GM12878 (cell line): ENCODE data around the gene ZDHHC14. TPM values are rescaled to one million over a fixed set of nuclear protein-coding genes. Genes with fewer than 3 reads are reported as not detected.

Experiments
- ESRRA ChIP-seq: IDR thresholded peaks from 2 replicates; pipeline ENCODE4 v1.6.1; 2012; ENCODE audit warnings: mild to moderate bottlenecking, low read length, improper control_type of control experiment
- MYC ChIP-seq: IDR thresholded peaks from 2 replicates; pipeline ENCODE4 v1.6.1; 2011; ENCODE audit warnings: mild to moderate bottlenecking, low read length, moderate library complexity, inconsistent platforms; ENCODE audit not compliant: insufficient read depth, insufficient replicate concordance, insufficient read length, severe bottlenecking
- NFIC ChIP-seq: IDR thresholded peaks from 2 replicates; pipeline ENCODE4 v1.6.1; 2012; ENCODE audit warnings: low read depth, mild to moderate bottlenecking, inconsistent platforms, low read length, moderate library complexity
- RBBP5 ChIP-seq: fragments of 200-600 bp; sonication (generic); conservative IDR thresholded peaks from 2 replicates; pipeline ENCODE4 v1.6.1; 2016
- polyA plus RNA-seq, 11 experiments: library from polyadenylated mRNA; depleted of rRNA in 4 of 11; unstranded in 6 of 11; stranded (reverse) in 5 of 11; fragments of >200 nt; fragmentation: Nextera tagmentation in 4 of 11; fragmentation: Illumina TruSeq in 1 of 11; extraction: Ambion mirVana in 4 of 11; extraction: Trizol in 1 of 11; gene quantifications; 1 replicate in 1 of 11; 2 replicates in 10 of 11; pipeline versions ENCODE4 v1.2.1 to v1.2.3, GENCODE V29; 2011 to 2016; ENCODE audit warnings: inconsistent platforms in 2 of 11, missing spikeins in 2 of 11, low read depth in 1 of 11
- total RNA-seq, 4 experiments: library from RNA; depleted of rRNA in 3 of 4; stranded (reverse); fragments of >200 nt in 3 of 4; fragmentation: Illumina TruSeq in 1 of 4; extraction: Trizol in 1 of 4; gene quantifications; 2 replicates each; pipeline versions ENCODE4 v1.2.1 to v1.2.3, GENCODE V29; 2013 to 2021
- TF ChIP-seq, protein P1 (sequence below): fragments of 150-350 bp; IDR thresholded peaks from 2 replicates; pipeline ENCODE4 v1.6.1; 2014; ENCODE audit warnings: mild to moderate bottlenecking, low read depth, low read length
- TF ChIP-seq, protein P2 (sequence below): IDR thresholded peaks from 2 replicates; pipeline ENCODE4 v1.6.1; 2011; ENCODE audit warnings: low read depth, mild to moderate bottlenecking, low read length, moderate library complexity, borderline replicate concordance; ENCODE audit errors: extremely low read depth
- TF ChIP-seq, protein P3 (sequence below): fragments of 450-650 bp; IDR thresholded peaks from 2 replicates; pipeline ENCODE4 v1.6.1; 2018; ENCODE audit warnings: mild to moderate bottlenecking, low read depth, moderate library complexity; ENCODE audit not compliant: partially characterized antibody

ZDHHC14 gene
- total and polyA plus RNA-seq, 10 of the 15 experiments (the other 5 are each of a cell fraction or from before 2014, with no cell fraction given): 0.15 to 16.0 (median 0.76) TPM; not detected in 1

DNA sequence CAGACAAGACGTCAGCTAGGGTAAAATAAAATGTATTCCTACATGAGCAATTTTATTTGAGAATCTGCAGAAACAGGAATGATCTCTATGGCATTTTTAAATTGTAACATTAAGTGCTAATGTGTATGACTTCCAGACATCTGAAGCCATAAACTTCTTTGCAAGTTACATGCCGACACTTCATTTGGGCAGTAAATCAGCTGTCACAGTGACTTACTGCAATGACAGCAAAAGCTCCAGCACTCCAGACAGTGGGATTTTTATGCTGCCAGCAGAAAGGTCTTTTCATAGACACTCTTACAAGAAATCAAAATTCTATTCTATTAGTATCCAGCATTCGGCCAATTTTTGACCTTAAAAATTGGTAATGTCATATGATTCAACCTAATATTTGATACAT, 285.7 kb downstream of the ZDHHC14 start (continued):
- TF ChIP-seq NFIC: no peak
- TF ChIP-seq, protein P1, sequence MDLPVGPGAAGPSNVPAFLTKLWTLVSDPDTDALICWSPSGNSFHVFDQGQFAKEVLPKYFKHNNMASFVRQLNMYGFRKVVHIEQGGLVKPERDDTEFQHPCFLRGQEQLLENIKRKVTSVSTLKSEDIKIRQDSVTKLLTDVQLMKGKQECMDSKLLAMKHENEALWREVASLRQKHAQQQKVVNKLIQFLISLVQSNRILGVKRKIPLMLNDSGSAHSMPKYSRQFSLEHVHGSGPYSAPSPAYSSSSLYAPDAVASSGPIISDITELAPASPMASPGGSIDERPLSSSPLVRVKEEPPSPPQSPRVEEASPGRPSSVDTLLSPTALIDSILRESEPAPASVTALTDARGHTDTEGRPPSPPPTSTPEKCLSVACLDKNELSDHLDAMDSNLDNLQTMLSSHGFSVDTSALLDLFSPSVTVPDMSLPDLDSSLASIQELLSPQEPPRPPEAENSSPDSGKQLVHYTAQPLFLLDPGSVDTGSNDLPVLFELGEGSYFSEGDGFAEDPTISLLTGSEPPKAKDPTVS: no peak
- TF ChIP-seq MYC: no peak
- TF ChIP-seq, protein P2, sequence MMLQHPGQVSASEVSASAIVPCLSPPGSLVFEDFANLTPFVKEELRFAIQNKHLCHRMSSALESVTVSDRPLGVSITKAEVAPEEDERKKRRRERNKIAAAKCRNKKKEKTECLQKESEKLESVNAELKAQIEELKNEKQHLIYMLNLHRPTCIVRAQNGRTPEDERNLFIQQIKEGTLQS: no peak
- no peak for TF ChIP-seq RBBP5
- TF ChIP-seq, protein P3, sequence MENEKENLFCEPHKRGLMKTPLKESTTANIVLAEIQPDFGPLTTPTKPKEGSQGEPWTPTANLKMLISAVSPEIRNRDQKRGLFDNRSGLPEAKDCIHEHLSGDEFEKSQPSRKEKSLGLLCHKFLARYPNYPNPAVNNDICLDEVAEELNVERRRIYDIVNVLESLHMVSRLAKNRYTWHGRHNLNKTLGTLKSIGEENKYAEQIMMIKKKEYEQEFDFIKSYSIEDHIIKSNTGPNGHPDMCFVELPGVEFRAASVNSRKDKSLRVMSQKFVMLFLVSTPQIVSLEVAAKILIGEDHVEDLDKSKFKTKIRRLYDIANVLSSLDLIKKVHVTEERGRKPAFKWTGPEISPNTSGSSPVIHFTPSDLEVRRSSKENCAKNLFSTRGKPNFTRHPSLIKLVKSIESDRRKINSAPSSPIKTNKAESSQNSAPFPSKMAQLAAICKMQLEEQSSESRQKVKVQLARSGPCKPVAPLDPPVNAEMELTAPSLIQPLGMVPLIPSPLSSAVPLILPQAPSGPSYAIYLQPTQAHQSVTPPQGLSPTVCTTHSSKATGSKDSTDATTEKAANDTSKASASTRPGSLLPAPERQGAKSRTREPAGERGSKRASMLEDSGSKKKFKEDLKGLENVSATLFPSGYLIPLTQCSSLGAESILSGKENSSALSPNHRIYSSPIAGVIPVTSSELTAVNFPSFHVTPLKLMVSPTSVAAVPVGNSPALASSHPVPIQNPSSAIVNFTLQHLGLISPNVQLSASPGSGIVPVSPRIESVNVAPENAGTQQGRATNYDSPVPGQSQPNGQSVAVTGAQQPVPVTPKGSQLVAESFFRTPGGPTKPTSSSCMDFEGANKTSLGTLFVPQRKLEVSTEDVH: no peak
- no peak for TF ChIP-seq ESRRA
